ENCODE measurements around the gene AQP12B. TPM values are rescaled to one million over a fixed set of nuclear protein-coding genes. Genes with fewer than 3 reads are reported as not detected.

The AQP12B gene
- total and polyA plus RNA-seq, 10 of the 15 experiments (the other 5 are each of a cell fraction or from before 2014, with no cell fraction given): not detected

GRCh38 chr2:240672701-240673190, 9.9 kb downstream of the AQP12B start:
- SMC1A ChIA-PET (ENCODE audit: uncharacterized antibody, unreplicated experiment): no interaction called here
- TF ChIP-seq ELK1 (IDR thresholded peaks at IDR 0.05; ENCODE audit: low read depth, low read length) (no peak), KDM1A (IDR thresholded peaks at IDR 0.05; ENCODE audit: borderline replicate concordance) (no peak), RBBP5 (conservative IDR thresholded peaks at IDR 0.05) (no peak), KAT2A (conservative IDR thresholded peaks at IDR 0.05; ENCODE audit: control insufficient read depth, low read depth, low read length) (no peak), NBN (IDR thresholded peaks at IDR 0.05) (no peak), POLR2A (IDR thresholded peaks at IDR 0.05; ENCODE audit: low read depth, low read length) (no peak), EED (IDR thresholded peaks at IDR 0.05; ENCODE audit: low read depth) (no peak), SRF (IDR thresholded peaks at IDR 0.05; ENCODE audit: low read depth in 2 of 2, low read length in 2 of 2) (no peak)
- TF ChIP-seq, protein P1, sequence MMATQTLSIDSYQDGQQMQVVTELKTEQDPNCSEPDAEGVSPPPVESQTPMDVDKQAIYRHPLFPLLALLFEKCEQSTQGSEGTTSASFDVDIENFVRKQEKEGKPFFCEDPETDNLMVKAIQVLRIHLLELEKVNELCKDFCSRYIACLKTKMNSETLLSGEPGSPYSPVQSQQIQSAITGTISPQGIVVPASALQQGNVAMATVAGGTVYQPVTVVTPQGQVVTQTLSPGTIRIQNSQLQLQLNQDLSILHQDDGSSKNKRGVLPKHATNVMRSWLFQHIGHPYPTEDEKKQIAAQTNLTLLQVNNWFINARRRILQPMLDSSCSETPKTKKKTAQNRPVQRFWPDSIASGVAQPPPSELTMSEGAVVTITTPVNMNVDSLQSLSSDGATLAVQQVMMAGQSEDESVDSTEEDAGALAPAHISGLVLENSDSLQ (IDR thresholded peaks at IDR 0.05): no peak
- TF ChIP-seq, protein P2, sequence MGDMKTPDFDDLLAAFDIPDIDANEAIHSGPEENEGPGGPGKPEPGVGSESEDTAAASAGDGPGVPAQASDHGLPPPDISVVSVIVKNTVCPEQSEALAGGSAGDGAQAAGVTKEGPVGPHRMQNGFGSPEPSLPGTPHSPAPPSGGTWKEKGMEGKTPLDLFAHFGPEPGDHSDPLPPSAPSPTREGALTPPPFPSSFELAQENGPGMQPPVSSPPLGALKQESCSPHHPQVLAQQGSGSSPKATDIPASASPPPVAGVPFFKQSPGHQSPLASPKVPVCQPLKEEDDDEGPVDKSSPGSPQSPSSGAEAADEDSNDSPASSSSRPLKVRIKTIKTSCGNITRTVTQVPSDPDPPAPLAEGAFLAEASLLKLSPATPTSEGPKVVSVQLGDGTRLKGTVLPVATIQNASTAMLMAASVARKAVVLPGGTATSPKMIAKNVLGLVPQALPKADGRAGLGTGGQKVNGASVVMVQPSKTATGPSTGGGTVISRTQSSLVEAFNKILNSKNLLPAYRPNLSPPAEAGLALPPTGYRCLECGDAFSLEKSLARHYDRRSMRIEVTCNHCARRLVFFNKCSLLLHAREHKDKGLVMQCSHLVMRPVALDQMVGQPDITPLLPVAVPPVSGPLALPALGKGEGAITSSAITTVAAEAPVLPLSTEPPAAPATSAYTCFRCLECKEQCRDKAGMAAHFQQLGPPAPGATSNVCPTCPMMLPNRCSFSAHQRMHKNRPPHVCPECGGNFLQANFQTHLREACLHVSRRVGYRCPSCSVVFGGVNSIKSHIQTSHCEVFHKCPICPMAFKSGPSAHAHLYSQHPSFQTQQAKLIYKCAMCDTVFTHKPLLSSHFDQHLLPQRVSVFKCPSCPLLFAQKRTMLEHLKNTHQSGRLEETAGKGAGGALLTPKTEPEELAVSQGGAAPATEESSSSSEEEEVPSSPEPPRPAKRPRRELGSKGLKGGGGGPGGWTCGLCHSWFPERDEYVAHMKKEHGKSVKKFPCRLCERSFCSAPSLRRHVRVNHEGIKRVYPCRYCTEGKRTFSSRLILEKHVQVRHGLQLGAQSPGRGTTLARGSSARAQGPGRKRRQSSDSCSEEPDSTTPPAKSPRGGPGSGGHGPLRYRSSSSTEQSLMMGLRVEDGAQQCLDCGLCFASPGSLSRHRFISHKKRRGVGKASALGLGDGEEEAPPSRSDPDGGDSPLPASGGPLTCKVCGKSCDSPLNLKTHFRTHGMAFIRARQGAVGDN (IDR thresholded peaks at IDR 0.05): no peak
- ATAC-seq (no peak), FAIRE-seq (no peak), DNase-seq (ENCODE audit: low read depth, low spot score) (no peak)
- H3K4me1 ChIP-seq (ENCODE audit: control insufficient read depth, insufficient read depth, low read length): no peaks in the 10 kb centered on the region
- 68% methylated on average over 37 of the region's 55 CpGs for WGBS (ENCODE audit: insufficient coverage, insufficient replicate concordance, low lambda C conversion rate, missing lambda C conversion rate)
- H2AFZ ChIP-seq (ENCODE audit: control insufficient read depth, low read depth, low read length): no peak overlapping the region
- no peak overlapping the region for H3K4me2 ChIP-seq (ENCODE audit: control insufficient read depth, insufficient read depth)
- no peaks in the 10 kb centered on the region; a peak in 1 of 4 replicates for H3K27me3 ChIP-seq (replicated peaks in 1 of 2; ENCODE audit: control insufficient read depth in 2 of 2, insufficient read depth in 2 of 2, low read length in 1 of 2)
- H3K79me2 ChIP-seq (ENCODE audit: control insufficient read depth, insufficient read depth, low read length): no peaks in the 10 kb centered on the region
- intact Hi-C loops (cut with micrococcal nuclease; ENCODE audit: unreplicated experiment): no loop called here
- H3K36me3 ChIP-seq (ENCODE audit: control insufficient read depth in 2 of 2, insufficient read depth in 2 of 2, low read length in 1 of 2): no peaks in the 10 kb centered on the region
- no peak overlapping the region for H3K9ac ChIP-seq (ENCODE audit: control insufficient read depth, insufficient read depth, low read length)
- H4K20me1 ChIP-seq (ENCODE audit: control insufficient read depth, insufficient read depth): no peaks in the 10 kb centered on the region
- RAD21 ChIA-PET (ENCODE audit: unreplicated experiment): no interaction called here
- H3K9me3 ChIP-seq (replicated peaks; ENCODE audit: control insufficient read depth, insufficient read depth, low read length): no peaks in the 10 kb centered on the region; the same call in 2 of the 3 replicates
- in situ Hi-C loops (cut with MboI): no loop called here
- POLR2A ChIA-PET: no interaction called here
- CTCF ChIA-PET: no interaction called here
- H3K27ac ChIP-seq (ENCODE audit: control insufficient read depth, insufficient read depth): no peak overlapping the region
- BruUV-seq (replicated peaks): no TSS peak
- no peak overlapping the region for H3K4me3 ChIP-seq
